ENCODE results near the gene LSR.
"Not testable (repeated sequence)": the region's sequence is repeated elsewhere in the genome, so short reads cannot be mapped to it uniquely, and the experiment has no call there.

LSR gene

GRCh38 chr19:35219008-35219407, 29.8 kb upstream of the LSR start:
- no peak for DNase-seq

- no peak for DNase-seq
Measured at GRCh38 chr19:35220315-35220921, 28.4 kb upstream of the LSR start.

- DNase-seq: not testable (repeated sequence)
Measured at GRCh38 chr19:35220973-35221590, 27.7 kb upstream of the LSR start.

GRCh38 chr19:35222373-35223015, 26.3 kb upstream of the LSR start:
- no peak for DNase-seq

GRCh38 chr19:35223084-35223790, 25.6 kb upstream of the LSR start:
- no peak for DNase-seq

GRCh38 chr19:35223862-35224505, 24.8 kb upstream of the LSR start:
- peak; percentile 49 for DNase-seq

- no peak for DNase-seq
Measured at GRCh38 chr19:35224681-35225571, 23.9 kb upstream of the LSR start.

- no peak for DNase-seq
Measured at GRCh38 chr19:35225951-35226350, 22.9 kb upstream of the LSR start.

GRCh38 chr19:35226748-35227147, 22.1 kb upstream of the LSR start:
- no peak for DNase-seq

- no peak for DNase-seq
Measured at GRCh38 chr19:35228177-35228930, 20.4 kb upstream of the LSR start, which contains the start of gene FAM187B. Gene FAM187B, minus strand, starts transcription at chr19:35228739. Its CDS starts 59 bp downstream, at chr19:35228680.

GRCh38 chr19:35229601-35230000, 19.2 kb upstream of the LSR start:
- no peak for DNase-seq

GRCh38 chr19:35231956-35232645, 16.7 kb upstream of the LSR start:
- no peak for DNase-seq

- DNase-seq: no peak
Measured at GRCh38 chr19:35232912-35233311, 15.9 kb upstream of the LSR start.

- DNase-seq: no peak
Measured at GRCh38 chr19:35236638-35237400, 12.0 kb upstream of the LSR start.

GRCh38 chr19:35239597-35239996, 9.2 kb upstream of the LSR start:
- DNase-seq: not testable (repeated sequence)

GRCh38 chr19:35240327-35240726, 8.5 kb upstream of the LSR start:
- no peak for DNase-seq

- DNase-seq: no peak
Measured at GRCh38 chr19:35241417-35241816, 7.4 kb upstream of the LSR start.

GRCh38 chr19:35246466-35247092, 2.2 kb upstream of the LSR start:
- no peak for DNase-seq

Data from EL (cell line).